ENCODE data around the gene CLPTM1L.

GRCh38 chr5:1338196-1338490, 6.8 kb downstream of the CLPTM1L start:
- no peak for TF ChIP-seq CTCF (conservative IDR thresholded peaks at IDR 0.05; ENCODE audit: low read length)
- TF ChIP-seq EZH2phosphoT487 (IDR thresholded peaks at IDR 0.05; ENCODE audit: borderline replicate concordance, low read depth, low read length): no peak
